Mesothelial cell of epicardium (in vitro differentiated cells): ENCODE results near the gene PRKCA. TPM values are rescaled to one million over a fixed set of nuclear protein-coding genes. Genes with fewer than 3 reads are reported as not detected.

Source experiments
- DNase-seq, 2 experiments: peaks; one replicate each; pipeline ENCODE4 v3.0.0; 2021; ENCODE audit warnings: low spot score in 2 of 2; ENCODE audit not compliant: unreplicated experiment in 2 of 2
- H3K27ac Mint-ChIP-seq: 2 replicates; pipeline ENCODE4 v1.8.0; 2021; ENCODE audit warnings: mixed read lengths
- H3K27me3 Mint-ChIP-seq: 2 replicates; pipeline ENCODE4 v1.8.0; 2021; ENCODE audit warnings: low read depth, mixed read lengths
- H3K36me3 Mint-ChIP-seq: 2 replicates; pipeline ENCODE4 v1.8.0; 2021; ENCODE audit warnings: mixed read lengths
- H3K4me1 Mint-ChIP-seq: 2 replicates; pipeline ENCODE4 v1.8.0; 2021; ENCODE audit warnings: mixed read lengths
- H3K4me3 Mint-ChIP-seq: 2 replicates; pipeline ENCODE4 v1.8.0; 2021; ENCODE audit warnings: mild to moderate bottlenecking, moderate library complexity, mixed read lengths
- H3K9me3 Mint-ChIP-seq: 2 replicates; pipeline ENCODE4 v1.8.0; 2021; ENCODE audit warnings: mixed read lengths
- CTCF ChIP-seq: fragments of 200-600 bp; sonication (generic); IDR thresholded peaks from one replicate; pipeline ENCODE4 v1.5.0; 2021; ENCODE audit warnings: antibody characterized with exemption; ENCODE audit not compliant: unreplicated experiment
- total RNA-seq: library from RNA; stranded (reverse); gene quantifications from 3 replicates; pipeline ENCODE4 v1.2.1, GENCODE V29; 2021

PRKCA gene
- total RNA-seq, 1 donor from 2014 or later, result 15.2 TPM

GRCh38 chr17:66518108-66518507 lies 215.7 kb downstream of the PRKCA start:
- Mint-ChIP-seq H3K27me3 (peaks cover 2% of the 10 kb centered on the region), H3K36me3 (peaks cover 2% of the 10 kb centered on the region), H3K4me1 (peaks cover 5% of the 10 kb centered on the region), H3K4me3 (no peak overlapping the region), H3K9me3 (no peaks in the 10 kb centered on the region), H3K27ac (no peak overlapping the region)
- no peak for DNase-seq
- TF ChIP-seq CTCF, result no peak

GRCh38 chr17:66518677-66519076 lies 216.3 kb downstream of the PRKCA start:
- TF ChIP-seq CTCF, result no peak
- Mint-ChIP-seq H3K27me3 (peaks cover 2% of the 10 kb centered on the region), H3K4me1 (peaks cover 8% of the 10 kb centered on the region), H3K9me3 (no peaks in the 10 kb centered on the region), H3K27ac (no peak overlapping the region), H3K4me3 (no peak overlapping the region), H3K36me3 (peaks cover 2% of the 10 kb centered on the region)
- DNase-seq, result no peak

- no peak for TF ChIP-seq CTCF
- H3K27me3 Mint-ChIP-seq, result peaks cover 2% of the 10 kb centered on the region
These were observed 216.7 kb downstream of the PRKCA start for GRCh38 chr17:66519154-66519553.

GRCh38 chr17:66520999-66521398 lies 218.6 kb downstream of the PRKCA start:
- DNase-seq, result no peak
- peaks cover 11% of the 10 kb centered on the region for H3K4me1 Mint-ChIP-seq
- H3K9me3 Mint-ChIP-seq, result no peaks in the 10 kb centered on the region
- no peak for TF ChIP-seq CTCF
- no peak overlapping the region for H3K4me3 Mint-ChIP-seq
- H3K27me3 Mint-ChIP-seq, result peaks cover 2% of the 10 kb centered on the region
- peaks cover 2% of the 10 kb centered on the region for H3K36me3 Mint-ChIP-seq
- H3K27ac Mint-ChIP-seq, result no peak overlapping the region

More at GRCh38 chr17:66519154-66519553, 216.7 kb downstream of the PRKCA start:
- H3K9me3 Mint-ChIP-seq, result no peaks in the 10 kb centered on the region
- H3K4me1 Mint-ChIP-seq, result peaks cover 10% of the 10 kb centered on the region
- DNase-seq, result no peak
- H3K4me3 Mint-ChIP-seq, result no peak overlapping the region
- no peak overlapping the region for H3K27ac Mint-ChIP-seq
- H3K36me3 Mint-ChIP-seq, result peaks cover 2% of the 10 kb centered on the region

- H3K27ac Mint-ChIP-seq, result no peak overlapping the region
- DNase-seq, result no peak
- H3K4me1 Mint-ChIP-seq, result peaks cover 11% of the 10 kb centered on the region
- H3K9me3 Mint-ChIP-seq, result no peaks in the 10 kb centered on the region
- H3K4me3 Mint-ChIP-seq, result no peak overlapping the region
- no peaks in the 10 kb centered on the region for H3K36me3 Mint-ChIP-seq
- no peak for TF ChIP-seq CTCF
- peaks cover 2% of the 10 kb centered on the region for H3K27me3 Mint-ChIP-seq
These were observed 220.3 kb downstream of the PRKCA start for GRCh38 chr17:66522591-66523272.
